Sciatic nerve (tissue), 2 donors: Measurements from ENCODE around the gene PARD6G. TPM values are rescaled to one million over a fixed set of nuclear protein-coding genes. Genes with fewer than 3 reads are reported as not detected.
A peak's percentile ranks its signal among the peaks of the same experiment; 100 is the strongest.

Experiments used
- ATAC-seq: fragments of 200-7000 bp; cut with Tn5 transposase; one replicate; pipeline ENCODE4 v1.9.1; 2020; ENCODE audit warnings: mild to moderate bottlenecking, moderate library complexity
- DNase-seq: peaks from one replicate; pipeline ENCODE4 v3.0.0-alpha.2; 2020; ENCODE audit warnings: low spot score
- intact Hi-C: fragments of 100-400 bp; cut with DNase I; formaldehyde crosslinking; loops from one replicate; pipeline ENCODE4 v1.14.2; 2022
- total RNA-seq: library from RNA; stranded (reverse); fragmentation: NEBNext Ultra II Directional; extraction: Animal tissue kit (Norgen Biotek cat#: 25700); gene quantifications from one replicate; pipeline ENCODE4 v1.2.1, GENCODE V29; 2021
- donor health status: DM: no; HTN: no; CAD: no.
- donor health status: DM: no; HTN: no; CAD: no.

PARD6G gene
- total RNA-seq, 1 donor from 2014 or later: 11.2 TPM

- intact Hi-C loops: no loop called here
- ATAC-seq: peak; percentile 81
Measured at GRCh38 chr18:80196528-80197320, 50.6 kb downstream of the PARD6G start.

GRCh38 chr18:80194874-80195570 lies 52.3 kb downstream of the PARD6G start:
- intact Hi-C loops: no loop called here
- DNase-seq (peak; percentile 26), ATAC-seq (no peak)

More at GRCh38 chr18:80196528-80197320, 50.6 kb downstream of the PARD6G start:
- DNase-seq: no peak

DNA sequence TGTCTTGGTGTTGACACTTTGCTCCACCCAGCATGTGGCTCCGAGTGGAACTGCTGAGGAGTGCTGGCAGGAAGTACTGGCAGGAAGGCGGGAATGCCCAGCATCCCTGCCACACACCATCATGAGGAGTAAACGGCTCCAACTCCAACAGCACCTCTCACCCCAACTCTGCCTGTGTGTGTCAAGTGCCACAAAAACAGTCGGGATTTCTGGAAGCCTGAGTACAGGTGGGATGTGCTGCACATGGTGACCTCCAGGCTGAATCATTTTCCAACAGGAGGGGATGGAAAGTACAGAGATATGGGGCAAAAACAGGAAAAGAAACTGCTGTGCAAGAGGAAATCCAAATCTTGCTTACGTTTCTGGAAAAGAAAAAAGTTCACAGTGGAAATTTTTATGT lies 53.6 kb downstream of the PARD6G start:
- no peak for ATAC-seq
- intact Hi-C loops: no loop called here
- peak; percentile 45 for DNase-seq

GRCh38 chr18:80192653-80193385 lies 54.5 kb downstream of the PARD6G start:
- intact Hi-C loops: no loop called here
- no peak for ATAC-seq
- peak; percentile 36 for DNase-seq

DNA sequence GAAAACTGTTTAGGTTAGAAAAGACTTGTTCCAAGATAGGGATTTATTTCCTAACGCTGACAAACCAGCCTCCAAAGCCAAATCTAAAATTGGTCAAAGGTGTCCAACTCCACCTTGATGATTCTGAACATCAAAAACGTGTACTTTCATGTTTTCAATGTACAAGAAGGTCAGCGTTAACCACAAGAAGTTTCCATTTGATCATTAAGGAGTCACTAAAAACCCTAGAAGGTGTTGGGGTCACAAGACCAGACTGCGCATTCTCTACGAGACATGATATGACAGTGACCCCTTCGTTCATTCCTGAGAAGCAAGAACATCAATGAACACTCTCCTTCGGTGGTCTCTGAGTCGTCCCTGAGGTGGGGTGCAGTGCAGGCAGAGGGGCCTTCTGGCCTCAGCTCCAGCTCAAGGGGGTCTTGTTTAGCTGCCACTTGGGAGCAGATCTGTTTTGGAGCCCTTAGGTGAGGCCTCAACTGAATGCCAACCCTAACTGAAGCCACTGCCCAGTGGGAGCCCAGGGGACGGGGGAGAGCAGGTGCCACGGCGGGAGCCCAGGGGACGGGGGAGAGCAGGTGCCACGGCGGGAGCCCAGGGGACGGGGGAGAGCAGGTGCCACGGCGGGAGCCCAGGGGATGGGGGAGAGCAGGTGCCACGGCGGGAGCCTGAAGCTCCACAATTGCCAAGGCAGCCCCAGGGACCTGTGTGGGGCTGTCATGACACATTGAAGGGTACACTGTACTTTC lies 55.2 kb downstream of the PARD6G start:
- intact Hi-C loops: no loop called here
- DNase-seq (peak; percentile 26), ATAC-seq (no peak)

- intact Hi-C loops: no loop called here
- no peak for ATAC-seq
- peak; percentile 31 for DNase-seq
Measured at GRCh38 chr18:80191264-80191663, 56.0 kb downstream of the PARD6G start.

- intact Hi-C loops: no loop called here
- DNase-seq (peak; percentile 14), ATAC-seq (no peak)
Measured at GRCh38 chr18:80190311-80190710, 57.0 kb downstream of the PARD6G start.

DNA sequence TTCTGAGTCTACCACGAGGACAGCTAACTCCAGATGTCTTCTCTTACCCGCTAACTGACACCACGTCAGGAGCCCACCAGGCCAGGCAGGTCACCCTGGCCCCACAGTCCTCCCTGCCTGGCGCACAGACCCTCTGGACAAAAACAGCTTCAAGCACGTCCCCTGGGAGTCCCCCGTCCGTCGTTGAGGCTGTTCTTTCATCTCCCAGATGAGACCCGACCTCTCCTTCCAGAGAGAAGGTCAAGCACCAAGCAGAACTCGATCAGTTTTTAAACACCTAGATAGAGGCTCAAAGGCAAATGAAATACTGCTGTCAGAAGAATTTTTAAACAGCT lies 57.8 kb downstream of the PARD6G start:
- DNase-seq: peak; percentile 42
- intact Hi-C loops: no loop called here

DNA sequence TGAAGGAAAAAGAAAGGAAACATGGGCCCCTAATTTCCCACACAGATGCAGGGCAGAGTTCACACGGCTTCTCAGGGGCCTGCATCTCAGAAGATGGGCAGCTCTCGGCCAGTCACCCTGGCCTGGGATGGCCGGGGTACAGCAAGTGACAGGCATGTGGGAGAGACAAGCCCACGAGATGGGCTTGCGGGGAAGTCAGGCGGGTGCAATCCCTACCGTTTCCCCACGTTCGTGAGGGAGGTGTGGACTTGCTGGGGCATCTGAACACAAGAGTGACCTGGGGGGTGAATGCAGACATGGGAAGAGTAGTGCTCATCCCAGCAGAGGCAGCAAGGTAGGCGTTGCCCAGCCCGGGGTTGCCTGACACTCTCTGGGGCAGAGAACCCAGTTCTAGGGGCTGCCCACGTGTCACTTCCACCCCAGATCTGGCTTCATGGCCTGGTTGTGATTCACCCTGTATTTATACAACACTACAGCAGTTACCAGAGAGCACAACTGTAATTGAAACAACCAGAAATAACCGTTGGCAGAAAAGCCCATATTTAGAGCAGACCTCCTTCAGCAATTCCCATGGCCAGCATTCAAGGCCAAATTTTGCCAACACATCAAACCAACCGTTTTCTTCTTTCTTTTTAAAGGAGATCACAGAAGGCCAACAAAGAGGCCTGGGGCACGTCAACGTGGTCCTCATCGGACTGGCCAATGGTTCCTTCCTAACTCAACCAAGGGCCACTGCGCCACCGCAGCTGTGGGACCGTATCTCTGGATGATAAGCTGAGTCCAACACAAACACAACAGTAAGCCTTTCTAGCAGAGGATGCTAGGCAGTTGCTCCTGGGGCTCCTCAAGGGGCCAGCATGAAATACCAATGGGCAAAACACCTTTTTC lies 58.4 kb downstream of the PARD6G start:
- intact Hi-C loops: no loop called here
- ATAC-seq: no peak

More for the DNA sequence above, 57.8 kb downstream of the PARD6G start:
- ATAC-seq: no peak

GRCh38 chr18:80187956-80188642 lies 59.2 kb downstream of the PARD6G start:
- DNase-seq: peak; percentile 34
- intact Hi-C loops: no loop called here
- ATAC-seq: no peak

More for the DNA sequence above, 58.4 kb downstream of the PARD6G start:
- peak; percentile 37 for DNase-seq

- no peak for ATAC-seq
- DNase-seq: peak; percentile 22
Measured at GRCh38 chr18:80185545-80185944, 61.8 kb downstream of the PARD6G start.

GRCh38 chr18:80184243-80184772 lies 63.0 kb downstream of the PARD6G start:
- ATAC-seq (no peak), DNase-seq (peak; percentile 44)
- intact Hi-C loops: no loop called here

More at GRCh38 chr18:80185545-80185944, 61.8 kb downstream of the PARD6G start:
- intact Hi-C loops: no loop called here

- intact Hi-C loops: no loop called here
- peak; percentile 49 for DNase-seq
- peak; percentile 72 for ATAC-seq
Measured at GRCh38 chr18:80183273-80184050, 63.9 kb downstream of the PARD6G start.

DNA sequence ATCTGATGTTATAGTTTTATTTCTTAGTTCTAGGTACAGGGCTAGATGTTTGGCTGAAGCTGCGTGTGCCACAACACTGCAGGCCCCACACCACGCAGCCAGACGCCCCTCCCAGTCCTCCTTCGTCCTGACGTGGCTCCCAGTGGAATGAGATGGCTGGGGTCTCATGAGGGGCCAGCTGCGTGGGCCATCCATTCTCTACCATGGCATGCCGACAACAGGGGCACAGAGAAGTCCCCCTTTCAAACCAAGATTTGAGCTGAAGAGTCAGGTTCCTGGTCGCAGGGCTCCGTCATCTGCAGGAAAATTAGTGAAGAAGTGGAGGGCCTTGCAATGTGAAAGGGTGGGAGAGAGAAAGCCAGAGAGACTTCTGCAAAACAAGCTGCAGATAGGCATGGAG lies 64.5 kb downstream of the PARD6G start:
- intact Hi-C loops: no loop called here
- ATAC-seq: no peak
- DNase-seq: no peak

- intact Hi-C loops: no loop called here
- ATAC-seq: peak; percentile 33
- no peak for DNase-seq
Measured at GRCh38 chr18:80181642-80182461, 65.5 kb downstream of the PARD6G start.
